ENCODE data around the gene ACTR3. TPM values are rescaled to one million over a fixed set of nuclear protein-coding genes. Genes with fewer than 3 reads are reported as not detected.

ACTR3 gene
- total RNA-seq, 4 donors from 2014 or later: 83.9 to 126 (median 102) TPM

GRCh38 chr2:113977060-113977659 lies 87.3 kb downstream of the ACTR3 start:
- WGBS, 2 donors: 93 to 96% methylated on average over 4 to 5 of the region's 8 CpGs
- Histone ChIP-seq H3K27me3 (no peaks in the 10 kb centered on the region), H3K36me3 (no peaks in the 10 kb centered on the region), H3K9me3 (no peaks in the 10 kb centered on the region), H3K4me3 (replicated peaks in 1 of 3) (no peak overlapping the region), H3K27ac (no peak overlapping the region), H3K4me1 (peaks cover 0 to 13% of the 10 kb centered on the region in 2 donors)
- TF ChIP-seq CTCF (IDR thresholded peaks at IDR 0.05): no peak
- TF ChIP-seq POLR2A (IDR thresholded peaks at IDR 0.05): no peak
- intact Hi-C loops (cut with DNase I): no loop called here
- peak; percentile 39 to 46 for DNase-seq

- Histone ChIP-seq H3K36me3 (no peaks in the 10 kb centered on the region), H3K4me3 (replicated peaks in 1 of 3) (no peak overlapping the region), H3K27ac (no peak overlapping the region), H3K9me3 (no peaks in the 10 kb centered on the region), H3K4me1 (peaks cover 0 to 13% of the 10 kb centered on the region in 2 donors), H3K27me3 (no peaks in the 10 kb centered on the region)
- intact Hi-C loops (cut with DNase I): no loop called here
- DNase-seq: no peak
- TF ChIP-seq POLR2A (IDR thresholded peaks at IDR 0.05) (no peak), CTCF (IDR thresholded peaks at IDR 0.05) (peak in 3 of 6 experiments; percentile 14 to 29 (median 22))
- WGBS, 2 donors: 72 to 79% methylated on average over 16 of the region's 16 CpGs
These were observed 88.0 kb downstream of the ACTR3 start for GRCh38 chr2:113977660-113978523.

- 75 to 77% methylated on average over 20 of the region's 20 CpGs for WGBS, 2 donors
- Histone ChIP-seq H3K27ac (no peak overlapping the region), H3K4me3 (replicated peaks in 1 of 3) (no peak overlapping the region), H3K27me3 (no peaks in the 10 kb centered on the region), H3K36me3 (no peaks in the 10 kb centered on the region), H3K4me1 (peaks cover 0 to 13% of the 10 kb centered on the region in 2 donors), H3K9me3 (no peaks in the 10 kb centered on the region)
- TF ChIP-seq POLR2A (IDR thresholded peaks at IDR 0.05) (no peak), CTCF (IDR thresholded peaks at IDR 0.05) (no peak)
- intact Hi-C loops (cut with DNase I): no loop called here
- DNase-seq: peak; percentile 40 to 52
These were observed 88.8 kb downstream of the ACTR3 start for GRCh38 chr2:113978524-113979190.

GRCh38 chr2:113979191-113980128 lies 89.6 kb downstream of the ACTR3 start:
- peak in 1 of 2 donors; percentile 11 for DNase-seq
- peak in 4 of 6 experiments; percentile 7 to 70 (median 34) for TF ChIP-seq CTCF (IDR thresholded peaks at IDR 0.05)
- TF ChIP-seq POLR2A (IDR thresholded peaks at IDR 0.05): no peak
- no peaks in the 10 kb centered on the region for H3K36me3 ChIP-seq
- no peak overlapping the region for H3K27ac ChIP-seq
- WGBS, 2 donors: 80 to 85% methylated on average over 53 to 63 of the region's 93 CpGs
- no peak overlapping the region for H3K4me3 ChIP-seq (replicated peaks in 1 of 3)
- no peaks in the 10 kb centered on the region for H3K9me3 ChIP-seq
- no peaks in the 10 kb centered on the region for H3K27me3 ChIP-seq
- intact Hi-C loops (cut with DNase I): no loop called here
- H3K4me1 ChIP-seq: peaks cover 0 to 13% of the 10 kb centered on the region in 2 donors

Measured in thyroid gland (tissue), 4 donors.